Mesenchymal stem cell (in vitro differentiated cells and primary cell): Measurements from ENCODE around the gene PPP3CA.
"Not testable (repeated sequence)": the region's sequence is repeated elsewhere in the genome, so short reads cannot be mapped to it uniquely, and the experiment has no call there.

Experiments
- DNase-seq: peaks from one replicate; pipeline ENCODE4 v3.0.0-alpha.2; 2013
- H2AFZ ChIP-seq: one replicate; pipeline ENCODE4 v1.6.1; 2013; ENCODE audit warnings: low read depth, mild to moderate bottlenecking, control low read depth, inconsistent platforms, low read length, moderate library complexity
- H2AK5ac ChIP-seq: 2 replicates; pipeline ENCODE4 v1.6.1; 2013; ENCODE audit warnings: low read length, moderate library complexity, mild to moderate bottlenecking, inconsistent platforms; ENCODE audit not compliant: severe bottlenecking
- H2BK120ac ChIP-seq: one replicate; pipeline ENCODE4 v1.6.1; 2013; ENCODE audit warnings: low read depth, mild to moderate bottlenecking, inconsistent platforms, low read length, moderate library complexity
- H2BK12ac ChIP-seq, 2 experiments: one replicate each; pipeline ENCODE4 v1.6.1; 2013; ENCODE audit warnings: inconsistent platforms in 2 of 2, low read length in 2 of 2, mild to moderate bottlenecking in 2 of 2, moderate library complexity in 2 of 2, control low read depth in 1 of 2
- H2BK15ac ChIP-seq: one replicate; pipeline ENCODE4 v1.6.1; 2013; ENCODE audit warnings: mild to moderate bottlenecking, low read depth, inconsistent platforms; ENCODE audit not compliant: poor library complexity, severe bottlenecking
- H2BK5ac ChIP-seq: 2 replicates; pipeline ENCODE4 v1.6.1; 2013; ENCODE audit warnings: low read depth, mild to moderate bottlenecking, low read length, control low read depth, inconsistent platforms; ENCODE audit not compliant: poor library complexity, severe bottlenecking
- H3K14ac ChIP-seq, 2 experiments: one replicate each; pipeline ENCODE4 v1.6.1; 2013; ENCODE audit warnings: inconsistent platforms in 2 of 2, low read length in 2 of 2, control low read depth in 1 of 2, mild to moderate bottlenecking in 1 of 2, moderate library complexity in 1 of 2
- H3K18ac ChIP-seq, 2 experiments: one replicate each; pipeline ENCODE4 v1.6.1; 2013; ENCODE audit warnings: inconsistent platforms in 2 of 2, low read length in 2 of 2, control low read depth in 1 of 2, low read depth in 1 of 2, mild to moderate bottlenecking in 1 of 2
- H3K23ac ChIP-seq, 2 experiments: one replicate each; pipeline ENCODE4 v1.6.1; 2013; ENCODE audit warnings: inconsistent platforms in 2 of 2, low read length in 2 of 2, mild to moderate bottlenecking in 2 of 2, moderate library complexity in 2 of 2, control low read depth in 1 of 2
- H3K27ac ChIP-seq: 2 replicates; pipeline ENCODE4 v1.5.1; 2013; ENCODE audit warnings: mild to moderate bottlenecking, moderate library complexity, low read length, control low read depth, inconsistent platforms; ENCODE audit not compliant: poor library complexity, severe bottlenecking
- H3K27me3 ChIP-seq, 2 experiments: 2 replicates each; pipeline versions ENCODE4 v1.6.1 to v1.7.0; 2013; ENCODE audit warnings: low read length in 2 of 2, mild to moderate bottlenecking in 2 of 2, moderate library complexity in 2 of 2, control low read depth in 1 of 2, inconsistent platforms in 1 of 2; ENCODE audit not compliant: control insufficient read depth in 1 of 2, insufficient read depth in 1 of 2
- H3K36me3 ChIP-seq, 2 experiments: 2 replicates each; pipeline versions ENCODE4 v1.6.1 to v1.7.0; 2013; ENCODE audit warnings: low read length in 2 of 2, control low read depth in 1 of 2, inconsistent platforms in 1 of 2, low read depth in 1 of 2, mild to moderate bottlenecking in 1 of 2; ENCODE audit not compliant: insufficient read depth in 2 of 2, control insufficient read depth in 1 of 2
- H3K4ac ChIP-seq, 2 experiments: one replicate each; pipeline ENCODE4 v1.6.1; 2013; ENCODE audit warnings: inconsistent platforms in 2 of 2, low read length in 2 of 2, mild to moderate bottlenecking in 2 of 2, moderate library complexity in 2 of 2, control low read depth in 1 of 2, low read depth in 1 of 2
- H3K4me1 ChIP-seq: 2 replicates; pipeline ENCODE4 v1.6.1; 2013; ENCODE audit warnings: low read depth, low read length, control low read depth; ENCODE audit not compliant: control insufficient read depth, insufficient read depth
- H3K4me2 ChIP-seq: 2 replicates; pipeline ENCODE4 v1.6.1; 2013; ENCODE audit warnings: low read length, mild to moderate bottlenecking, inconsistent platforms; ENCODE audit not compliant: poor library complexity, severe bottlenecking
- H3K4me3 ChIP-seq, 2 experiments: 2 replicates each; pipeline versions ENCODE4 v1.5.1 to v1.7.0; 2013; ENCODE audit warnings: low read length in 2 of 2, mild to moderate bottlenecking in 2 of 2, control low read depth in 1 of 2, low read depth in 1 of 2; ENCODE audit not compliant: insufficient read depth in 1 of 2
- H3K79me1 ChIP-seq: replicated peaks from 2 replicates; pipeline ENCODE4 v1.6.1; 2013; ENCODE audit warnings: mild to moderate bottlenecking, control low read depth, low read length, inconsistent platforms; ENCODE audit not compliant: poor library complexity, severe bottlenecking
- H3K9ac ChIP-seq: 2 replicates; pipeline ENCODE4 v1.7.0; 2013; ENCODE audit warnings: mild to moderate bottlenecking, low read length, moderate library complexity
- H3K9me3 ChIP-seq: 2 replicates; pipeline ENCODE4 v1.7.0; 2013; ENCODE audit warnings: mild to moderate bottlenecking, low read length; ENCODE audit not compliant: control insufficient read depth
- H4K8ac ChIP-seq: one replicate; pipeline ENCODE4 v1.6.1; 2013; ENCODE audit warnings: inconsistent platforms, mild to moderate bottlenecking, low read length, moderate library complexity
- H4K91ac ChIP-seq: one replicate; pipeline ENCODE4 v1.6.1; 2013; ENCODE audit warnings: mild to moderate bottlenecking, low read length, inconsistent platforms
- WGBS: methylation state at CpG from one replicate; pipeline ENCODE4 v1.1.7; 2013; ENCODE audit warnings: mixed read lengths; 5-methylcytosine and 5-hydroxymethylcytosine counted together

PPP3CA gene

DNA sequence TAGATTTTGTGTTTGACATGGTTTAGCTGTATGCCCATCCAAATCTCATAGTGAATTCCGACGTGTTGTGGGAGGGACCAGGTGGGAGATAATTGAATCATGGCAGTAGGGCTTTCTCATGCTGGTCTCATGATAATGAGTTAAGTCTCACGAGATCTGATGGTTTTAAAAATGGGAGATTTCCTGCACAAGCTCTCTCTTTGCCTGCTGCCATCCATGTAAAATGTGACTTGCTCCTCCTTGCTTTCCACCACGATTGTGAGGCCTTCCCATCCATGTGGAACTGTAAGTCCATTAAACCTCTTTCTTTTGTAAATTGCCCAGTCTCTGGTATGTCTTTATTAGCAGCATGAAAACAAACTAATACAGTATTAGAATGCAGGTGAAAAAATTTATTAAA is 164.6 kb downstream of the PPP3CA start:
- not testable (repeated sequence) for H3K9ac ChIP-seq, H2BK12ac ChIP-seq, H3K27ac ChIP-seq, H3K4me3 ChIP-seq, H4K91ac ChIP-seq, H3K4ac ChIP-seq, H2BK5ac ChIP-seq, H3K18ac ChIP-seq, H2BK15ac ChIP-seq, H3K9me3 ChIP-seq, H2AFZ ChIP-seq, H3K14ac ChIP-seq, H3K36me3 ChIP-seq, H3K4me1 ChIP-seq, H2BK120ac ChIP-seq, H2AK5ac ChIP-seq, H4K8ac ChIP-seq, DNase-seq, H3K23ac ChIP-seq, H3K4me2 ChIP-seq, H3K27me3 ChIP-seq
- peaks cover 19% of the 10 kb centered on the region for H3K79me1 ChIP-seq
- WGBS: 97% methylated on average over 4 of the region's 4 CpGs

DNA sequence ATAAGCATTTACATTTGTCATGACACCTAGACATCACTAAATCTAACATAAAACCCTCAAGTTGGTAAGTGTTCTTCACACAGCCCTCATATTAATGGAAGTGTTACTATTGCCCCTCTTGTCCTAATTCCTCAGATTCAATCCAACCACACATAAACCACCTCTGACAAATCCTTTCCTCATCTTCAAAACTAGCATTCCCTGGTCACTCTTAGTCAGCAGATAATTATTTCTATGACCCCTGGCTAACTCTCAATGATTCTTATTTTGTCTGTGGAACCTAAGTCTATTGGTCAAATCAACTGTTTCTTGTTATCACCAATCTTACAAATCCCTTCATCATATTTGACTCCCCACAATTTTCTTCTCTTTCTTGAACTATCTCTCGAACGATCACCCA is 168.6 kb downstream of the PPP3CA start:
- H3K27ac ChIP-seq: no peak overlapping the region
- H3K27me3 ChIP-seq: no peaks in the 10 kb centered on the region
- no peak overlapping the region for H3K4me2 ChIP-seq
- no peak overlapping the region for H2BK12ac ChIP-seq
- H3K18ac ChIP-seq: no peak overlapping the region
- H2AFZ ChIP-seq: no peak overlapping the region
- peaks cover 0 to 8% of the 10 kb centered on the region in 2 experiments for H3K36me3 ChIP-seq
- no peak overlapping the region for H3K23ac ChIP-seq
- H2BK15ac ChIP-seq: no peak overlapping the region
- no peak overlapping the region for H4K8ac ChIP-seq
- no peak overlapping the region for H2BK120ac ChIP-seq
- H3K4me3 ChIP-seq: no peak overlapping the region
- no peak overlapping the region for H4K91ac ChIP-seq
- H3K9ac ChIP-seq: no peak overlapping the region
- WGBS: 92% methylated on average over 2 of the region's 2 CpGs
- DNase-seq: no peak
- peaks cover 16% of the 10 kb centered on the region for H3K79me1 ChIP-seq
- H3K14ac ChIP-seq: no peak overlapping the region
- H2AK5ac ChIP-seq: no peak overlapping the region
- no peaks in the 10 kb centered on the region for H3K9me3 ChIP-seq
- H2BK5ac ChIP-seq: no peak overlapping the region
- no peak overlapping the region for H3K4ac ChIP-seq
- H3K4me1 ChIP-seq: no peaks in the 10 kb centered on the region

- Histone ChIP-seq H2BK120ac (no peak overlapping the region), H3K4me1 (no peaks in the 10 kb centered on the region), H3K4ac (no peak overlapping the region), H3K4me3 (no peak overlapping the region), H3K18ac (no peak overlapping the region), H3K36me3 (no peaks in the 10 kb centered on the region), H2AK5ac (no peak overlapping the region), H3K27ac (no peak overlapping the region), H3K23ac (no peak overlapping the region), H3K79me1 (peaks cover 19% of the 10 kb centered on the region), H4K8ac (no peak overlapping the region), H2BK15ac (no peak overlapping the region), H3K4me2 (no peak overlapping the region), H2BK12ac (no peak overlapping the region), H3K14ac (no peak overlapping the region), H3K9ac (no peak overlapping the region), H3K9me3 (no peaks in the 10 kb centered on the region), H2AFZ (no peak overlapping the region), H3K27me3 (no peaks in the 10 kb centered on the region), H4K91ac (no peak overlapping the region), H2BK5ac (no peak overlapping the region)
- 63% methylated on average over 1 of the region's 1 CpG for WGBS
- DNase-seq: no peak
Observed at GRCh38 chr4:101177154-101177553, 170.2 kb downstream of the PPP3CA start.

GRCh38 chr4:101175896-101176676 is 171.2 kb downstream of the PPP3CA start:
- H2AFZ ChIP-seq: no peak overlapping the region
- H3K36me3 ChIP-seq: no peaks in the 10 kb centered on the region
- no peak overlapping the region for H4K8ac ChIP-seq
- H3K4me1 ChIP-seq: no peaks in the 10 kb centered on the region
- no peak overlapping the region for H4K91ac ChIP-seq
- 85% methylated on average over 6 of the region's 6 CpGs for WGBS
- H2BK5ac ChIP-seq: no peak overlapping the region
- no peak overlapping the region for H3K18ac ChIP-seq
- H3K23ac ChIP-seq: no peak overlapping the region
- H2BK120ac ChIP-seq: no peak overlapping the region
- H3K4me3 ChIP-seq: no peak overlapping the region
- H3K9ac ChIP-seq: no peak overlapping the region
- no peak overlapping the region for H2AK5ac ChIP-seq
- H2BK15ac ChIP-seq: peak overlapping the region; percentile 80
- DNase-seq: no peak
- no peaks in the 10 kb centered on the region for H3K9me3 ChIP-seq
- H3K4me2 ChIP-seq: no peak overlapping the region
- no peak overlapping the region for H3K14ac ChIP-seq
- H3K27ac ChIP-seq: no peak overlapping the region
- peaks cover 22% of the 10 kb centered on the region for H3K79me1 ChIP-seq
- no peaks in the 10 kb centered on the region for H3K27me3 ChIP-seq
- H3K4ac ChIP-seq: no peak overlapping the region
- no peak overlapping the region for H2BK12ac ChIP-seq
